ENCODE results near the gene PRKCG.

Gene PRKCG

DNA sequence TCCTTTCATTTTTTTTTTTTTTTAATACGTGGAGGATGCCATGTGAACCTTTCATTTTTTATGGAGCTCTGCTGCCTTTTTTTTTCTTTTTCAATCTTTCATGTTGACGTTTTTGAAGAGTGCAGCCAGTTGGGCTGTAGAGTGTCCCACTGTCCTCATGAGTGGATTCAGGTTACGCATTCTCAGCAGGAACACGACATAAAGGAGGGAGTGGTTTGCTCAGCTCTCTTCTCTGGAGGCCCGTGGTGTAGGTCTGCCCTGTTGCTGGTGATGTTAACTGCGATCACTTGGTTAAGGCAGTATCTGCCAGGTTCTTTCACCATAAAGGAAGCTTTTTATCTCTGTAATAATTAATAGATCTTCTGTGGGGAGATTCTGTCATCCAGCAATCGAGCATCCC, 54.0 kb downstream of the PRKCG start:
- POLR2A ChIA-PET: no interaction called here
- Histone ChIP-seq H3K36me3 (ENCODE audit: control insufficient read depth in 4 of 4, insufficient read depth in 4 of 4, low read length in 3 of 4) (no peaks in the 10 kb centered on the region), H3K4me3 (ENCODE audit: control insufficient read depth in 1 of 7, extremely low read depth in 1 of 7, insufficient read depth in 4 of 7, low read depth in 2 of 7, low read length in 6 of 7) (no peak overlapping the region), H3K27ac (ENCODE audit: insufficient read depth in 1 of 2, low read depth in 1 of 2, low read length in 2 of 2, poor library complexity in 1 of 2, severe bottlenecking in 2 of 2) (no peak overlapping the region), H3K9me3 (ENCODE audit: control extremely low read depth in 1 of 5, control insufficient read depth in 4 of 5, insufficient read depth in 2 of 5, low read depth in 1 of 5, low read length in 4 of 5) (peaks cover 0 to 9% (median 0%) of the 10 kb centered on the region in 5 experiments), H3K4me1 (ENCODE audit: control extremely low read depth in 1 of 4, control insufficient read depth in 4 of 4, insufficient read depth in 4 of 4, low read length in 3 of 4) (no peaks in the 10 kb centered on the region), H3K27me3 (replicated peaks in 2 of 5; ENCODE audit: control insufficient read depth in 4 of 5, insufficient read depth in 5 of 5, low read length in 4 of 5) (peaks cover 3 to 35% (median 6%) of the 10 kb centered on the region in 5 experiments)
- CTCF ChIA-PET: no interaction called here
- DNase-seq: no peak
- WGBS (ENCODE audit: insufficient coverage): 63% methylated on average over 3 of the region's 7 CpGs

DNA sequence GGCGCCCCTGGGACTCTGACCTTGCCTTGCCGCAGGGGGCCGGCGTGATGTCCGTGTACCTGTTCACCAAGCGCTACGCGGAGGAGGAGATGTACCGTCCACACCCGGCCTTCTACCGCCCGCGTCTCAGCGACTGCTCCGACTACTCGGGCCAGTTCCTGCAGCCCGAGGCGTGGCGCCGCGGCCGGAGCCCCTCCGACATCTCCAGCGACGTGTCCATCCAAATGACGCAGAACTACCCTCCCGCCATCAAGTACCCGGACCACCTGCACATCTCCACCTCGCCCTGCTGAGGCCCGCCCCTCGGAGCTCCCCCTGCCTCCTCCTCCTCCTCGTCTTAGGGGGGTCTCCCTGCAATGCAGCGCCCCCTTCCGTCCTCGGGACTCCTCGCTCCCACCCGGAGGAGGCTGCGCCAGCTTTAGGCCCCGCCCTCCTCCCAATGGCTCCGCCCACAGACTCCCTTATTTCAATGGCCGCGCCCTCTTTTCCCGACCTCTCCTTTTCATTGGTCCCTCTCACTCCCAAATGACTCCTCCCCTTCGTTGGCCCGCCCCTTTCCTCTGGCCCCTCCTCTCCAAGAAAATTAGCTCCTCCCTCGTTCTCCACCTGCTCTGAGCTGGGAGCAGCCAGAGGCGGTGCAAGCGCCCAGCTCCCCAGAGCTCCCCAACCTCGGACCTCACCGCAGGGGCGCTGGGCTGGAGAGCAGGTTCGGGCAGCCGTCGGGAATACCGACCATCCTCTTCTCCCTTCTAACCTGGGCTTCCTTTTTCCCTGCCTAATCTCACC, 60.2 kb downstream of the PRKCG start:
- no peaks in the 10 kb centered on the region for H3K36me3 ChIP-seq (ENCODE audit: control insufficient read depth in 4 of 4, insufficient read depth in 4 of 4, low read length in 3 of 4)
- 8% methylated on average over 49 of the region's 55 CpGs for WGBS (ENCODE audit: insufficient coverage)
- peaks cover 7 to 81% (median 30%) of the 10 kb centered on the region in 5 experiments for H3K27me3 ChIP-seq (replicated peaks in 2 of 5; ENCODE audit: control insufficient read depth in 4 of 5, insufficient read depth in 5 of 5, low read length in 4 of 5)
- H3K9me3 ChIP-seq (ENCODE audit: control extremely low read depth in 1 of 5, control insufficient read depth in 4 of 5, insufficient read depth in 2 of 5, low read depth in 1 of 5, low read length in 4 of 5): peaks cover 0 to 19% (median 4%) of the 10 kb centered on the region in 5 experiments
- ChIA-PET POLR2A (interaction anchor here (1.2 kb wide), 1 partner anchor 9 kb away, joined by 3 read pairs; no protein-coding TSS in a partner anchor), CTCF (no interaction called here)
- H3K27ac ChIP-seq (ENCODE audit: insufficient read depth in 1 of 2, low read depth in 1 of 2, low read length in 2 of 2, poor library complexity in 1 of 2, severe bottlenecking in 2 of 2): no peak overlapping the region
- peak; percentile 33 to 43 (median 40) for DNase-seq
- no peak overlapping the region for H3K4me3 ChIP-seq (ENCODE audit: control insufficient read depth in 1 of 7, extremely low read depth in 1 of 7, insufficient read depth in 4 of 7, low read depth in 2 of 7, low read length in 6 of 7)
- H3K4me1 ChIP-seq (ENCODE audit: control extremely low read depth in 1 of 4, control insufficient read depth in 4 of 4, insufficient read depth in 4 of 4, low read length in 3 of 4): peaks cover 0 to 4% (median 0%) of the 10 kb centered on the region in 4 experiments

DNA sequence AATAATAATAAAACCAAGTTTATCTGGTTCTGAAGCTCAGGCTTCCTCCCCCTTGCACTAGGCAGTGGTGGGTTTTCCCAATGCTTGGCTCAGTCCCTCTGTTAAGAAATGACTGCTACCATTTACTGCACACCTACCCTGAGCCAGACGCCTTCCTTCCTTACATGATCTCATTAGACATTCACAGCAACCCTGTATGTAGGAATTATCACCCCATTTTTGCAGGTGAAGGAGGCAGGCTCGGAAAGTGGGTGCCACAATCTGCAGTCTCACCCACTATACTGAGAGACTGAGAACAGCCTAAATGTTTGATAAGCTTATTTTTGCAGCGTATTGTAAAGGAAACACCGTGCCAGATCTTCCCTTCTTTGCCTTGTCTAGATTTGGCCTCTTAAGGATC, 62.4 kb downstream of the PRKCG start:
- CTCF ChIA-PET: interaction anchor here (1.0 kb wide), 1 partner anchor 81 kb away, joined by 3 read pairs; no protein-coding TSS in a partner anchor
- no peak overlapping the region for H3K4me3 ChIP-seq (ENCODE audit: control insufficient read depth in 1 of 7, extremely low read depth in 1 of 7, insufficient read depth in 4 of 7, low read depth in 2 of 7, low read length in 6 of 7)
- 100% methylated on average over 3 of the region's 4 CpGs for whole genome bisulfite sequencing (ENCODE audit: insufficient coverage)
- POLR2A ChIA-PET: no interaction called here
- peaks cover 7 to 79% (median 30%) of the 10 kb centered on the region in 5 experiments for H3K27me3 ChIP-seq (replicated peaks in 2 of 5; ENCODE audit: control insufficient read depth in 4 of 5, insufficient read depth in 5 of 5, low read length in 4 of 5)
- no peak overlapping the region for H3K27ac ChIP-seq (ENCODE audit: insufficient read depth in 1 of 2, low read depth in 1 of 2, low read length in 2 of 2, poor library complexity in 1 of 2, severe bottlenecking in 2 of 2)
- H3K4me1 ChIP-seq (ENCODE audit: control extremely low read depth in 1 of 4, control insufficient read depth in 4 of 4, insufficient read depth in 4 of 4, low read length in 3 of 4): peaks cover 0 to 4% (median 0%) of the 10 kb centered on the region in 4 experiments
- peaks cover 0 to 17% (median 4%) of the 10 kb centered on the region in 5 experiments for H3K9me3 ChIP-seq (ENCODE audit: control extremely low read depth in 1 of 5, control insufficient read depth in 4 of 5, insufficient read depth in 2 of 5, low read depth in 1 of 5, low read length in 4 of 5)
- H3K36me3 ChIP-seq (ENCODE audit: control insufficient read depth in 4 of 4, insufficient read depth in 4 of 4, low read length in 3 of 4): no peaks in the 10 kb centered on the region
- no peak for DNase-seq

DNA sequence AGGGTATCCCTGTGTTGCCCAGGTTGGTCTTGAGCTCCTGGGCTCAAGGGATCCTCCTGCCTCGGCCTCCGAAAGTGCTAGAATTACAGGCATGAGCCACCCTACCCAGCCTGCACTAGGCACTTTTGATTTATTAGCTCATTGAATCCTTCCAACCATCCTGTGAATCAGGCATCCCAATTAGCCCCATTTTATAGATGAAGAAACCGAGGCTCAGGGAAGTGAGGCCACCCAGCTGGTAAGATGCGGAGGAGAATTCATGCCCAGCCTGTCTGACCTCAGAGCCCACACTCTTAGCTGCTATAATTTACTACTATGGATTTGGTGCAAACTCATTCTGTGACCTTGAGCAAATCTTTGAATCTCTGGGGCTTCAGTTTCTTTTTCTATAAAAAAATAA, 62.9 kb downstream of the PRKCG start:
- 100% methylated on average over 3 of the region's 4 CpGs for WGBS (ENCODE audit: insufficient coverage)
- POLR2A ChIA-PET: no interaction called here
- CTCF ChIA-PET: interaction anchor here (1.0 kb wide), 1 partner anchor 80 kb away, joined by 3 read pairs; no protein-coding TSS in a partner anchor
- Histone ChIP-seq H3K4me1 (ENCODE audit: control extremely low read depth in 1 of 4, control insufficient read depth in 4 of 4, insufficient read depth in 4 of 4, low read length in 3 of 4) (peaks cover 0 to 4% (median 0%) of the 10 kb centered on the region in 4 experiments), H3K36me3 (ENCODE audit: control insufficient read depth in 4 of 4, insufficient read depth in 4 of 4, low read length in 3 of 4) (no peaks in the 10 kb centered on the region), H3K9me3 (ENCODE audit: control extremely low read depth in 1 of 5, control insufficient read depth in 4 of 5, insufficient read depth in 2 of 5, low read depth in 1 of 5, low read length in 4 of 5) (peaks cover 0 to 12% (median 4%) of the 10 kb centered on the region in 5 experiments), H3K27ac (ENCODE audit: insufficient read depth in 1 of 2, low read depth in 1 of 2, low read length in 2 of 2, poor library complexity in 1 of 2, severe bottlenecking in 2 of 2) (no peak overlapping the region), H3K27me3 (replicated peaks in 2 of 5; ENCODE audit: control insufficient read depth in 4 of 5, insufficient read depth in 5 of 5, low read length in 4 of 5) (peaks cover 5 to 74% (median 30%) of the 10 kb centered on the region in 5 experiments), H3K4me3 (ENCODE audit: control insufficient read depth in 1 of 7, extremely low read depth in 1 of 7, insufficient read depth in 4 of 7, low read depth in 2 of 7, low read length in 6 of 7) (no peak overlapping the region)
- DNase-seq: no peak

DNA sequence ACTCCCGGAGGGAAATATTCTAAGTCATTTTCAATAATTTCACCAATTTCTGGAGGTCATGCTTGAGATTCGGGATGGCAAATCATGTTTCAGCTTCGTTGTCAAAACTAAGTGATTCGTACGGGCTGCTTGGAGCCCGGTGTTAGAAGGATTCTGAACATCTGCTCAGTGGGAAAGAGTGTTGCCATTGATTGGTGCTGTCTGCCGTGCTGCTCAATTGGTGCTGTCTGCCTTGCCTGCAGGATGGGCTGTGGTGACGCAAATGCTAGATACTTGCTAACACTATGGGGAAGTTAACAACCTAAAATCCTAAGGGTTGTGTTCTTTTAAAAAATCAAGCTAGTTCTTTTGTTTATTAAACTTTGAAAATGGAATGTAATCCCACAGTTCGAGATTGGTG, 63.4 kb downstream of the PRKCG start:
- peaks cover 0 to 11% (median 4%) of the 10 kb centered on the region in 5 experiments for H3K9me3 ChIP-seq (ENCODE audit: control extremely low read depth in 1 of 5, control insufficient read depth in 4 of 5, insufficient read depth in 2 of 5, low read depth in 1 of 5, low read length in 4 of 5)
- H3K4me3 ChIP-seq (ENCODE audit: control insufficient read depth in 1 of 7, extremely low read depth in 1 of 7, insufficient read depth in 4 of 7, low read depth in 2 of 7, low read length in 6 of 7): no peak overlapping the region
- peaks cover 0 to 4% (median 0%) of the 10 kb centered on the region in 4 experiments for H3K4me1 ChIP-seq (ENCODE audit: control extremely low read depth in 1 of 4, control insufficient read depth in 4 of 4, insufficient read depth in 4 of 4, low read length in 3 of 4)
- POLR2A ChIA-PET: no interaction called here
- CTCF ChIA-PET: interaction anchor here (0.6 kb wide), 1 partner anchor 38 kb away, joined by 3 read pairs; no protein-coding TSS in a partner anchor
- peaks cover 5 to 69% (median 28%) of the 10 kb centered on the region in 5 experiments for H3K27me3 ChIP-seq (replicated peaks in 2 of 5; ENCODE audit: control insufficient read depth in 4 of 5, insufficient read depth in 5 of 5, low read length in 4 of 5)
- whole genome bisulfite sequencing (ENCODE audit: insufficient coverage): 47% methylated on average over 7 of the region's 9 CpGs
- no peak overlapping the region for H3K27ac ChIP-seq (ENCODE audit: insufficient read depth in 1 of 2, low read depth in 1 of 2, low read length in 2 of 2, poor library complexity in 1 of 2, severe bottlenecking in 2 of 2)
- peak in 2 of 3 donors; percentile 51 to 62 for DNase-seq
- no peaks in the 10 kb centered on the region for H3K36me3 ChIP-seq (ENCODE audit: control insufficient read depth in 4 of 4, insufficient read depth in 4 of 4, low read length in 3 of 4)

DNA sequence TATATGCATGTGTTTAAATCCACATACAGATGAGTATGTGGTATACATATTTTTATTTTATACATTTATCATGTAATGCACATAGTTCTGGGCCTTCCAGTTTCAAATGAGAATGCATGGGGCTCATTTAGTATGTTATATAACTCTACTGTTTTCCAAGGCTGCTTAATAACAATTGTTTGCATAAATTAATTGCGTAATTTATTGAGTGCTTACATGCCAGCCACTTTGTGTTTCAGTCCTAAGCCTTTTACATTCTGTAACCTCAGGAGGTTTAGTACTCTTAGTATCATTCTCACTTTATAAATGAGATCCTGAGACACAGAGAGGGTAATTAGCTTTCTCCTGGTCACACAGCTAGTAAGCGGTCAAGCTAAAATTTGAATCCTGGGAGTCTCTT, 64.0 kb downstream of the PRKCG start:
- CTCF ChIA-PET: interaction anchor here (0.6 kb wide), 2 partner anchors 39 to 363 kb away, joined by 3 read pairs; no protein-coding TSS in a partner anchor
- peaks cover 0 to 11% (median 4%) of the 10 kb centered on the region in 5 experiments for H3K9me3 ChIP-seq (ENCODE audit: control extremely low read depth in 1 of 5, control insufficient read depth in 4 of 5, insufficient read depth in 2 of 5, low read depth in 1 of 5, low read length in 4 of 5)

DNA sequence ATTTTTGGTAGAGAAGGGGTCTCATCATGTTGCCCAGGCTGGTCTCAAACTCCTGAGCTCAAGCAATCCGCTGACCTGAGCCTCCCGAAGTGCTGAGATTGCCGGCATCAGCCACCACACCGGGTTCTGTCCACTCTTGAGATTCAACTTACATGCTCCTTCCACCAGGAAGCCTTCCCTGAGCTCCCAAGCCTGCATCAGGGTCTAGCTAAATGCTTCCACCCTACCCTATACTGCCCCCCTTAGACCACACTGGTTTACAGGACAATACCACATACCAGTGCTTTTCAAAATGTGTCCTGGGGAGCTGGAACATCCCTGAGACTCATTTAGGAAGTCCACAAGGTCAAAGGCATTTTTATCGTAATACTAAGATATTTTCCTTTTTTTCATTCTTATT, 65.6 kb downstream of the PRKCG start:
- WGBS (ENCODE audit: insufficient coverage): 80% methylated on average over 5 of the region's 5 CpGs
- no peak overlapping the region for H3K27ac ChIP-seq (ENCODE audit: insufficient read depth in 1 of 2, low read depth in 1 of 2, low read length in 2 of 2, poor library complexity in 1 of 2, severe bottlenecking in 2 of 2)
- POLR2A ChIA-PET: no interaction called here

More for the DNA sequence above, 64.0 kb downstream of the PRKCG start:
- Histone ChIP-seq H3K36me3 (ENCODE audit: control insufficient read depth in 4 of 4, insufficient read depth in 4 of 4, low read length in 3 of 4) (no peaks in the 10 kb centered on the region), H3K27me3 (replicated peaks in 2 of 5; ENCODE audit: control insufficient read depth in 4 of 5, insufficient read depth in 5 of 5, low read length in 4 of 5) (peaks cover 5 to 69% (median 27%) of the 10 kb centered on the region in 5 experiments), H3K4me1 (ENCODE audit: control extremely low read depth in 1 of 4, control insufficient read depth in 4 of 4, insufficient read depth in 4 of 4, low read length in 3 of 4) (peaks cover 0 to 4% (median 0%) of the 10 kb centered on the region in 4 experiments), H3K4me3 (ENCODE audit: control insufficient read depth in 1 of 7, extremely low read depth in 1 of 7, insufficient read depth in 4 of 7, low read depth in 2 of 7, low read length in 6 of 7) (no peak overlapping the region), H3K27ac (ENCODE audit: insufficient read depth in 1 of 2, low read depth in 1 of 2, low read length in 2 of 2, poor library complexity in 1 of 2, severe bottlenecking in 2 of 2) (no peak overlapping the region)
- no CpG with 5 or more reads among the region's 2 CpGs for WGBS (ENCODE audit: insufficient coverage)
- POLR2A ChIA-PET: no interaction called here
- no peak for DNase-seq

More for the DNA sequence above, 65.6 kb downstream of the PRKCG start:
- peaks cover 0 to under 1% (median 0%) of the 10 kb centered on the region in 5 experiments for H3K9me3 ChIP-seq (ENCODE audit: control extremely low read depth in 1 of 5, control insufficient read depth in 4 of 5, insufficient read depth in 2 of 5, low read depth in 1 of 5, low read length in 4 of 5)
- no peaks in the 10 kb centered on the region for H3K4me1 ChIP-seq (ENCODE audit: control extremely low read depth in 1 of 4, control insufficient read depth in 4 of 4, insufficient read depth in 4 of 4, low read length in 3 of 4)
- no peaks in the 10 kb centered on the region for H3K36me3 ChIP-seq (ENCODE audit: control insufficient read depth in 4 of 4, insufficient read depth in 4 of 4, low read length in 3 of 4)
- H3K4me3 ChIP-seq (ENCODE audit: control insufficient read depth in 1 of 7, extremely low read depth in 1 of 7, insufficient read depth in 4 of 7, low read depth in 2 of 7, low read length in 6 of 7): no peak overlapping the region
- CTCF ChIA-PET: interaction anchor here (1.1 to 1.7 kb wide), 4 partner anchors 10 to 82 kb away, joined by 3 to 6 read pairs (median 4); no protein-coding TSS in a partner anchor
- peaks cover 5 to 63% (median 19%) of the 10 kb centered on the region in 5 experiments for H3K27me3 ChIP-seq (replicated peaks in 2 of 5; ENCODE audit: control insufficient read depth in 4 of 5, insufficient read depth in 5 of 5, low read length in 4 of 5)
- no peak for DNase-seq
